Hepatocyte (in vitro differentiated cells): ENCODE measurements around the gene ITSN1.

Experiments used
- CTCF ChIP-seq: fragments of 200-600 bp; sonication (generic); IDR thresholded peaks from 2 replicates; pipeline ENCODE4 v1.5.1; 2016; ENCODE audit warnings: antibody characterized with exemption, mild to moderate bottlenecking; ENCODE audit not compliant: poor library complexity
- EZH2 ChIP-seq: fragments of 200-600 bp; sonication (generic); IDR thresholded peaks from 2 replicates; pipeline ENCODE4 v1.6.1; 2016; ENCODE audit warnings: antibody characterized with exemption, mild to moderate bottlenecking, borderline replicate concordance
- EZH2phosphoT487 ChIP-seq: fragments of 200-600 bp; sonication (generic); IDR thresholded peaks from one replicate; pipeline ENCODE4 v1.6.1; 2018; ENCODE audit warnings: antibody characterized with exemption, mild to moderate bottlenecking, low read depth, moderate library complexity; ENCODE audit not compliant: unreplicated experiment, severe bottlenecking

- no peak for TF ChIP-seq CTCF
- no peak for TF ChIP-seq EZH2
- no peak for TF ChIP-seq EZH2phosphoT487
Measured at GRCh38 chr21:33762803-33763581, 120.7 kb downstream of the ITSN1 start.
